Measurements from ENCODE around the gene MAPK1. TPM values are rescaled to one million over a fixed set of nuclear protein-coding genes. Genes with fewer than 3 reads are reported as not detected.
"Not testable (repeated sequence)": the region's sequence is repeated elsewhere in the genome, so short reads cannot be mapped to it uniquely, and the experiment has no call there.

MAPK1 gene
- total RNA-seq, 6 donors from 2014 or later: 50.2 to 180 (median 65.9) TPM

GRCh38 chr22:21824445-21824912 lies 43.0 kb downstream of the MAPK1 start:
- TF ChIP-seq CTCF (IDR thresholded peaks at IDR 0.05) (no peak), POLR2A (IDR thresholded peaks at IDR 0.05) (no peak), POLR2AphosphoS5 (IDR thresholded peaks at IDR 0.05) (no peak), EP300 (IDR thresholded peaks at IDR 0.05) (no peak)
- Histone ChIP-seq H3K27ac (peak overlapping the region in 1 of 4 donors; percentile 18), H3K27me3 (no peaks in the 10 kb centered on the region), H3K4me3 (no peak overlapping the region), H3K4me1 (peaks cover 17 to 44% (median 34%) of the 10 kb centered on the region in 4 donors), H3K9me3 (no peaks in the 10 kb centered on the region), H3K36me3 (no peaks in the 10 kb centered on the region)
- no peak for ATAC-seq (ENCODE audit: low FRiP score in 2 of 2)
- 86 to 88% methylated on average over 1 of the region's 1 CpG for WGBS, 2 donors
- no peak for DNase-seq

- Histone ChIP-seq H3K27me3 (no peaks in the 10 kb centered on the region), H3K4me3 (no peak overlapping the region), H3K4me1 (peaks cover 23 to 50% (median 40%) of the 10 kb centered on the region in 4 donors), H3K36me3 (no peaks in the 10 kb centered on the region), H3K9me3 (no peaks in the 10 kb centered on the region), H3K27ac (peak overlapping the region in 2 of 4 donors; percentile 18 to 42)
- no peak for DNase-seq
- WGBS, 2 donors: 66 to 71% methylated on average over 5 of the region's 5 CpGs
- TF ChIP-seq POLR2A (IDR thresholded peaks at IDR 0.05) (no peak), CTCF (IDR thresholded peaks at IDR 0.05) (no peak), POLR2AphosphoS5 (IDR thresholded peaks at IDR 0.05) (no peak), EP300 (IDR thresholded peaks at IDR 0.05) (no peak)
- peak in 1 of 2 donors; percentile 69 for ATAC-seq (ENCODE audit: low FRiP score in 2 of 2)
These were observed 43.6 kb downstream of the MAPK1 start for GRCh38 chr22:21823740-21824444.

GRCh38 chr22:21819183-21819770 lies 48.2 kb downstream of the MAPK1 start:
- Histone ChIP-seq H3K4me3 (no peak overlapping the region), H3K36me3 (no peaks in the 10 kb centered on the region), H3K27ac (peak overlapping the region in 3 of 4 donors; percentile 21 to 87 (median 82)), H3K9me3 (no peaks in the 10 kb centered on the region), H3K4me1 (peaks cover 49 to 65% (median 63%) of the 10 kb centered on the region in 4 donors), H3K27me3 (no peaks in the 10 kb centered on the region)
- no peak for TF ChIP-seq POLR2A (IDR thresholded peaks at IDR 0.05)
- no peak for DNase-seq
- no peak for ATAC-seq (ENCODE audit: low FRiP score in 2 of 2)
- WGBS, 2 donors: 94 to 98% methylated on average over 2 of the region's 2 CpGs

- H3K27ac ChIP-seq: peak overlapping the region; percentile 44 to 87 (median 78)
- 62 to 70% methylated on average over 8 of the region's 8 CpGs for WGBS, 2 donors
These were observed 48.8 kb downstream of the MAPK1 start for GRCh38 chr22:21818487-21819182.

GRCh38 chr22:21817497-21817853 lies 50.0 kb downstream of the MAPK1 start:
- WGBS, 2 donors: 84 to 90% methylated on average over 3 of the region's 3 CpGs
- Histone ChIP-seq H3K4me1 (peaks cover 49 to 64% (median 52%) of the 10 kb centered on the region in 4 donors), H3K4me3 (peak overlapping the region in 2 of 4 donors; percentile 4 to 20), H3K27ac (peak overlapping the region; percentile 75 to 87 (median 80))
- H3K9me3 ChIP-seq; H3K36me3 ChIP-seq; H3K27me3 ChIP-seq; DNase-seq; ATAC-seq (ENCODE audit: low FRiP score in 2 of 2): not testable (repeated sequence)

More at GRCh38 chr22:21818487-21819182, 48.8 kb downstream of the MAPK1 start:
- Histone ChIP-seq H3K36me3 (no peaks in the 10 kb centered on the region), H3K9me3 (no peaks in the 10 kb centered on the region), H3K4me1 (peaks cover 49 to 65% (median 57%) of the 10 kb centered on the region in 4 donors), H3K27me3 (no peaks in the 10 kb centered on the region), H3K4me3 (no peak overlapping the region)
- no peak for TF ChIP-seq CTCF (IDR thresholded peaks at IDR 0.05)
- ATAC-seq (ENCODE audit: low FRiP score in 2 of 2): peak in 1 of 2 donors; percentile 26
- no peak for DNase-seq

Data from upper lobe of left lung (tissue), 6 donors.